GOT3 (cell line): ENCODE results near the gene FTO.

Experiments
- DNase-seq: peaks from one replicate; lab custom pipeline; 2025; ENCODE audit warnings: mixed read lengths; lab: John Stamatoyannopoulos, UW

Gene FTO

DNA sequence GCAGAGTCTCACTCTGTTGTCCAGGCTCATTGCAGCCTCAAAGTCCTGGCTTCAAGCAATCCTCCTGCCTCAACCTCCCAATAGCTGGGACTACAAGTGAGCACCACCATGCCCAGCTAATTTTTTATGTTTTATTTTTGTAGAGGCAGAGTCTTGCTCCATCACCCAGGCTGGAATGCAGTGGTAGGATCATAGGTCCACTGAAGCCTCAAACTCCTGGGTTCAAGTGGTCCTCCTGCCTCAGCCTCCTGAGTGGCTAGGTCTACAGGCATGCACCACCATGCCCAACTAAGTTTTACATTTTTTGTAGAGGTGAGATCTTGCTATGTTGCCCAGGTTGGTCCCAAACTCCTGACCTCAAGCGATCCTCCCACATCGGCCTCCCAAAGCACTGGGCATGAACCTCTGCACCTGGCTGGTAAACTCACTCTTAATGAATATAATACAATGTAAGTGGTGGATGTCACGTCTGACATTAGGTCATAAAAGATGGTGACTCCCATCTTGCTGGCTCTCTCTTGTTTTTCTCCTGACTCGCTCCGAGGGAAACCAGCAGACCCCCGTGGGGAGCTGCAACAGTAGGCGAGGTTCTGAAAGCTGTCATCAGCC lies 456.4 kb downstream of the FTO start:
- DNase-seq = no peak

DNA sequence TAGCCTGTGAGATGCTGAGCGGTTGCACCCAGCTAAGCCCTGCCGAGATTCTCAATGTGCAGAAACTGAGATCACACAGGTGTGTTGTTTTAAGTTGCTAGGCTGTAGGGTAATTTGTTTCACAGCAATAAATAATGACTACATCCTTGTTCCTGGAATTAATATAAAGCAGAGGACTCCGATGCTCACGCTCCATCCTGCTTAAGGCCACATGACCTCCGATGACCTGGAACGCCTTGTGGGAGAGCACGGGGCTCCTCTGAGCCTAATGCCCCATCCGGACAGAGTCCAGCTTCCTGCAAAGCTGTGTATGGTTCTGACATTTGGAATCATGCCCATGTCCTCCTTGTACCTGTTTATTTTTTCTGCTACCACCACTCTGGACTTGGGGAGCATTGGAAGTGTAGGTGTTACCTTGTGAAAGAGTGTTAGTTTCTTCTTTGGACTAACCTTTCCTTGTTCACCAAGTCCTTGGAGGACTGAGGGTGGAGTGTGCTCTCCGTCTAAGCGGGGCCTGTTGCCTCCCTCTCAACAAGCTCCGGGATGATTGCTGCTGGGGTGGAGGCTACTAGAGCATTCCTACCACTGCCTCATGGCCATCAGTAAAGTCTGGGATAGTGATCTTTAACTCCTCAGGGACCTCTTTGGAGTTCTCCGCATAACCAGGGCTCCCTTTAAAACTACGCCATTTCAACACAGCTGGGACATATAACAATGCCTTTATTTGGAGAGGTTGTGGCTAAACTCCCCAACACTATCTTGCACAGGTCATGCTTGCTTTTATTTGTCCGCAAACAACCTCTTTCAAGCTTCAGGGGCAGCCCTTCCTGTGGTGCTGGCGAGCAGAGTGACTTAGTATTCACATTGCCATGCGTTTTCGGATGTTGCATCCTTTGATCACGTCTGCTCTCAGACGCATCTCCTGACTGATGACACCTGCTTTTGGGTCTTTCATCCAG lies 457.3 kb downstream of the FTO start:
- DNase-seq = no peak

DNA sequence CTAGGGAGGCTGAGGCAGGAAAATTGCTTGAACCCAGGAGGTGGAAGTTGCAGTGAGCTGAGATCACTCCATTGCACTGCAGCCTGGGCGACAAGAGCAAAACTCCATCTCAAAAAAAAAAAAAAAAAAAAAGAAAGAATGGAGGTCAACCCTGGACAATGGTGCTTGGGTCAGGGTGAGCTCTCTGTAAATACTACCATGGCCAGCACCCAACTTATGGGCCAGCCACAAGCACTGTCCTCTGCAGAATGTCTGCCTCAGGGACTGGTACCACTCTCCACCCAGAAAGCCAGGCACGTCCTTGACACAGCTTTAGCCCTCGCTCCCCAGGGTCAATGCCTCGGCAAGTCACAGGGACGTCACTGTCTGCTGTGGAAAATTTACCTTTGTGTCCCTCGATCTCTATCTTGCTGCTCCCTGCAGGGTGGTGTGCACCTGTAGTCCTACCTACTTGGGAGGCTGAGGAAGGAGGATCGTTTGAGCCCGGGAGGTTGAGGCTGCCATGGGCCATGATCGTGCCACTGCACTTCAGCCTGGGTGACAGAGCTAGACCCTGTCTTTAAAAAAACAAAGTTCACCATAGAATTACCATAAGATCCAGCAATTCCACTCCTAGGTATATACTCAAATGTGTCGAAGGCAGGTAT lies 459.4 kb downstream of the FTO start:
- DNase-seq = no peak

DNA sequence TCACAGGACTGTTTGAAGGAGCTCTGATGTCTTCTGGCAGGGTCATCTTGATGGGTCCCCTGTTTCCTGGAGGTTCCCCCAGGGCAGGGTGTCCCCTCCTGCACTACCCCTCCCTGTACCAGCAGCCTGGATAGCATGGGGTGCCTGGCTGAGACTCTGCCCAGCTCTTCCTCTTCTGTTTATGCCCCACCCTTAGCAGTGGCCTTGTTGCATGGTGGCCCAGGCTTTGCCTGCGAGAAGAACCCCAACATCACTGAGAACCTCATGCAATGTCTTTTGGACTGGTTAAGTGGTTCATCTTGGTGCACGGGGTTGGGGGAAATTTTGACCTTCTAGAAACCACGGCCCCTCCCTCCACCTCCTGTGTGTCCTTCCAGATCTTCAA lies 460.8 kb downstream of the FTO start:
- DNase-seq = no peak

DNA sequence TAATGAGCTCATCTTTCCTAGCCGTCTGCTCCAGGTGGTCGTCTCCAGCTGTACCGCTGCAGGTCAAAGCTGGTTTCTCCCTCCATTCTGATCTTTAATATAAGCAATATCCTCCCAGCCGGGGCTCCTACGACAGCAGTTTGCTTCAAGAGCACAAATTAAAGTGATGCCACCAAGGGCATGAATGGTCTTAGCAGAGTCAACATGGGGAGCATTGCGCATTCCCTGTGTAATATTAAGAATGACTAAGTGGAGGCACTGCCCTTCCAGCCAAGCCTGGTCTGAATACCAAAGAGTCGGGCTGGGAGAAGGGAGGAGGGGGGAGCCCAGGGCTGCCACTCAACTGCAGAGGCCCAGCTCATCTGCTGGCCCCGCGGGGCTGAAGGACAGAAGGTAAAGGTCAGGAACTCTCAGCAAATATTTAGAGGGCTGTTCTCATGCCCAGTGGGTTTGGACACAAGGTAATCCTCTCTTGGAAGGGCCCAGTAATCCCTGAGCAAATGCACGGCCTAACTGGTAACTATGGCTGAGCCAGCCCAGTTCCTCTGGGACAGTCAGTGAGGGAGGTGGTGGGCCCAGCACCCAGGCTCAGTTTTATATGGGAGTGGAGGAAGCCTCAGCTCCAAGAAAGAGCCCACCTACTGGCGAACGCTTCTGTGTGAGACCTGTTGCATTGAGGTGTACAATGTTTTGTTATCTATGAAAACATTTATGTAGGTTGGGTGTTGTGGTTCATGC lies 461.4 kb downstream of the FTO start:
- DNase-seq = no peak

DNA sequence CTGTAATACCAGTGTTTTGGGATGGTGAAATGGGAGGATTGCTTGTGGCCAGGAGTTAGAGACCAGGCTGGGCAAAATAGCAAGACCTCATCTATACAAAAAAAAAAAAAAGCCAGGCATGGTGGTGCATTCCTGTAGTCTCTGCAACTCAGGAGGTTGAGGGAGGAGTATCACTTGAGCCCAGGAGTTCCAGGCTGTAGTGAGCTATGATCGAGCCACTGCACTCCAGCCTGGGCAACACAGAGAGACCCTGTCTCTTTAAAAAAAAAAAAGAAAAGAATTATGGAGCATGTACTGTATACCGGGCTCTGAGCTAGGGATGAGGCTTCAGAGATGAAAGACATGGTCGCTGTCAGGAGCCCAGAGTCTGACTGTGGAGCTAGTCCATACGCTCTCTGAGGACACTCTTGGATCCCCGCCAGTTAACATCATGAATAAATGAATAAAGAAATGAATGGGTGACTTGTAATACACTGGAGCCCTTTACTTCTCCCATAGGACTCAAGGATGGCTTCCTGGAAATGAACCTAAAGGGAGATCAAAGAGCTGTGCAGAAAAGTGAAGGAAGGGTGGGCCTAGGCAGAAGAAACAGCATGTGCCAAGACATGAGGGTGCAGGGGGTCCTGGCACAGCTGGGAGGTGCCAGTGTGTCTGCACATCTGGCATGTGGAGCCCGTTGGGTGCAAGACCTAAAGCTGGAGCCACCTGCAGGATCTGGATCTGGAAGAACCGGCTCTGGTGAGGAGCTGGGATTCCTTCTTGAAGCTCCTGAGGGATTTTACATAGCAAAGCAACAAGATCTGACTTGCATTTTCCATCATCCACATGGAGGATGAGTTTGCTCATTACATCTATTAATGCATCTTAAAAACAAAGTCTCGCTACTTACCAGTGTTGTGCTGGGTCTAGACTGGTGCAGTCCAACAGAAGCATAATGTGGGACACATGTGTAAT lies 462.2 kb downstream of the FTO start:
- DNase-seq = no peak

DNA sequence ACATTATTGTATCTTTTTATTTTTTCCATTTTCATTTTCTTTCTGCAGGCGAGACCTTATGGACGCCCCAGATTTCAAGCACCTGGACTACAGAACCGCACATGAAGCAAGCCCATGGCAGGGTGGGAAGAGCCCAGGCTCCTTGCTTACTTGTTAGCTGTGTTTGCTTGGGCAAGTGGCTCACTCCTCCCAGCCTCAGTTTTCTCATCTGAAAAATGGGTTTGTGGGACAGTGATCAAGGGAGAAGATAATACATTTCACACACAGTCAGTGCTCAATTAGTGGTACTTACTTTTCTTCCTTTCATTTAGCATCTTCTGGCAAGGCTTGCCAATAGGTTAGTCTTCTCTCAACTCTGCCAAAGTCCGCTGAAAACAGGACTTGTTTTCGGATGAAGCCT lies 465.2 kb downstream of the FTO start:
- no peak for DNase-seq

DNA sequence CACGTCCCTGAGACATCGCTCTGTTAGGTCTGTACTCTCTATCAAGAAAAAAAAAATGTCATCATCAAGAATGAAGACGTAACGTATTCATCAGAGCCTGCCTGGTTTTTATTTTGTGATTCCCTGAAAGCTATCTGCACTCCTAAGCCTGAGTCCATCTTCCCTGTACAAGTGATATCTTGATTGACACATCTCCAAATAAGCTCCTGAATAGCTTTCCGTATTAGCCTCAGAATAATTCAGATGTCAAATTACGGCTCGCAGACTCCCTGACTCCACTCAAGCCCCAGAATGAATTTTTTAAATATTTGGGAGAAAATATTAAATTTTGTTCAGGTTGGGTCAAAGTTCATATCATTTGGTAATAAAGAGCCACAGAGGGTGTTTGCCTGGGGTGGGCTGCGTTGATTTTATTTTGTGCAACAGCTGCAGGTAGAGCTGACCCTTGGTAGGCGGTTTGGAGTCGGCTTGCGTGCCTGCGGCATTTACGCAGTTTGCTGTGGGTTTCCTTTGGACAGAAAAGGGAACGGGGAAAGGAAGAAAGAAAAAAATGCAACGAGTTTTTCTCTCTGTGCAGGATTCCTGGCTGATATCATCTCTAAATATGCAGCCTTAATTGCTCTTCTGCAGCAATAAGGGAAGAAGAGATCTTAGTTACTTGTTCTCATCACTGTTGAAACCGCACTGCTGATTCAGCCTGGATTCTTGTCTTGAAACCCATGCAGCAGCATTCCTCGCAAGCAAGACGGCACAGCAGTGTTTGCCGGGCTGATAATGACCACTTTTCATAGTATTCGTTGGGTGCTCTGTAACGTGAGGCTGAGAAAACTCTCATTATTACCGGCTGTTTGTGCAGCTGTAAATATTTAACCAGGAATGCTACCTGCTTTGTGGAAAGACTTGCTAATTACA lies 467.9 kb downstream of the FTO start:
- DNase-seq = no peak

DNA sequence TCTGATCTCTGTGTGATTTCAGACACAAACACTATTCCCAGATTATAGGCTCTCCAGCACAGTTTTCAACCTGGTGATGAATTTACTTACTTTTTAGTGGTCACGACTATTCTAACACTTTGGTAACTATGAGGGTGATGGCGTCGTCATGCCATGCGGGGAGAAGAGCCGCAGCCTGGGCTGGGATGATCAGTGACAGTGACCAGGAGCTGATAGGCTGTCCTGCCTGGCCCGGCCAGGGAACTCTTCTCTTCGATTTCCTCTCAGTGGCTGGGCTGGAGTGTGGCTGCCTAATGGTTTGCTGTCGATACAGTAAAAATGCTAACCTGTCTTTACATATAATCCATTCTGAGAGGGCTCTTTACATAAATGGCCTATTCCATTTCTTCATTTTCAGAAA lies 469.5 kb downstream of the FTO start:
- DNase-seq = no peak

DNA sequence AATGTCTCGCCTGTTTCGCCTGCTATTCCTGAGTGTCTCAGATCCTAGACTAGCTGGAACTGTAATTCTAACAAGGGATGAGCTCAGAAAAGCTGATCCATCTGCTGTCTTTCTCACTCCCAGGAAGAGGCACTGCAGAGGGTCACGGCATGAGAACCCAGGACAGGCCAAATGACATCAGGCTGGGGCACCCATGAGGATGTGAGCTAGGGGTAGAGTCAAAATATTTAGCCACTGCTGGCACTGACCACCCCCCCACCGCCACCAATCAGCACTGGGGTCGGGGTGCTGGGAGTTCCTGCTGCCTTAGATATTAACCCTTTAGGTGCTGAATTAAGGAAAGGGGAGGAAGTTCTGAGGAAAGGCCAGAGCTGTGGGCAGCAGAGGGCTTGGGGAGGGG lies 470.2 kb downstream of the FTO start:
- no peak for DNase-seq

DNA sequence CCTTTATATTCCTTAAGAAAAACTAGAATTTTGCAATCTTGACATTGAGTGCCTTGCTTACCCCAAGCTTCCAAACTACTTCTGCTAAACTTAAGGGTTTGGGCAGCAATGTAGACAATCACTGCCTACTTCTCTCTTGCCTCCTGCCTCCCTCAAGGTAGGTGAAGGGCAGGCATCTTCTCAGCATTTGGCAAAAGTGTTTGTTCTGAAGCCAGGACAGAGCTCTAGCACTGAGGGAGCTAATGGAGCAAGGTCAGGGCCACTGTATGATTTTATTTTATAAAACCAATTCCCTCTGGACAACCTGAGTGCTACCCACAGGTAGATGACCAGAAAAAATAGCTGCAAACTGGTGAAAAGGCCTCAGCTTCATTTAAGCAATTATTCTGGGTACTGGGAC lies 470.8 kb downstream of the FTO start:
- no peak for DNase-seq

DNA sequence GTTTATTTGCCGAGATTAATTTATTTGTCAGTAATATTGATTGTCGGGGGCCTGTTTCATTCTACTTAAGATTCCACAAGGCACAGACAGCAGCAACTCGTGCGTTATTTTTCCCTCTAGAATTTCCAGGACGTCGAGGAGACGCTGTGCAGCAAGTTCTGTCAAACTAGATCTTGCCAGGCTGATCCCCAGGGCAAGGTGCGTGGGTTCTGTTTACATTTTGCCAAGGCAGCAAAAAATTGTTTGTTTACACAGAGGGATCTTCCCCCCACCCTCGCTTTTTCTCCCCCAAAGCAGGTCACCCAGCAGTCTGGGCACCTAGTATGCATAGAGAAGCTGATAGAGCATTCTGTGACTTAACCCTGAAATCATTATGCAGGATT lies 471.2 kb downstream of the FTO start:
- no peak for DNase-seq

DNA sequence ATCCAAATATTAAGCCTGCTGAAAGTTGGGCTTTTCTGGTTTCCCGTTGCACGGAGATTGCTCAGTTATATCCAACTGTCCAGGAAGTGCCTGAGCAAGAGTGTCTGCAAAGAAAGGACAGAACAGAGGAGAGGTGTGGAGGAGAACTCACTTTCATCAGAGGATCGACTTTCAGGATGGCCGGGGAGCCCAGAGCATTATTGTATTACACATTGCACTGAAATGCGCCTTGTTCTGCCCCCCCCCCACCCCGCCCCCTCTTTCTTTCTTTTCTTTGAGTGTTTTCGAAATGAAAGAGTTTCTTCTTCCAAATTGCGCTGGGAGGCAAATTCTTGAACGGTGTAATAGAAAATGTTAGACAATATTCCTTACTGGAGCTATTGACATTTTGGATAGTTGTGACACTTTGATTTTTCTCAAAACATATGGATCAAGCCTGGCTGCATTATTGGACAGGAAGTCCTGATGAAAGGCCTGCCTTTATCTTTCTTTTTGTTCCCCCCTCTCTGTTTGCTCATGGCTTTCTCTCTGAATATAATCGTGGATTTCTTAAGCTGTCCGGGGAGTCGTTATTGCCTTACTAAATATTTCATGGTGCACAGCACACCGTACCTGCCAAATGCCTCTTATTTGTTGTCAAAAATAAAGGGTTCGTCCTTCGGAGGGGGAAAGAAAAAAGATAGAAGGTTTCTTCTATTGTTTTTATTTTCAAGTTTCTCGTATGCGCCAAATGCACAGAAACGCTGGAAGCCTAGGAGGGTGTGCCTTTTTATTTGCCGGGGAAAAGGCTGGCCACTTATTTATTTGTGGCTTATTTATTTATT lies 471.8 kb downstream of the FTO start:
- DNase-seq = no peak

DNA sequence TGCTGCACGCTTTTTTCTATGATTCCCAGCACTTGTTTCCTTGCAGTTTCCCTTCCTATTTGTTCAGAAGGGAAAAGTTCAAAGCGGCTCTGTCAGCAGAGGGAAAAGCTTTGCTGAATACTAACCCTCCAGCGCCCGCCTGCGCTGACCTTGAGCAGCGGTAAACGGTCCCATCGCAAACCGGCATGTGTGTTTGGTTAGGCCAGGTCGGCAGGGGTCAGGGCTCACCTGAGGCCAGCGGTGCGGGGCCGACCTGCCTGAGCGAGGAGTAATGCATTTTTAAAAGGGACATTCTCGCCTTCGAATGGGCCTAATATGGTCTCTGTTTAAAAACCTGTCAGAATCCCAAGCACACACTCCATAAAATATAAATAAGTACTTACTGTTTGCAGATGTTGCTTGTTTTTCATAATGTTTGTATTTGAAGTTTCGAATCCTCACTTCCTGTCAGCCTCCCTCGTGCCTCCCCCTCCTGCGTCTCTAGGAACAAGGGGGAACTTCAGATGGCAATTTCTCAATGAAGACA lies 472.5 kb downstream of the FTO start:
- DNase-seq = no peak

DNA sequence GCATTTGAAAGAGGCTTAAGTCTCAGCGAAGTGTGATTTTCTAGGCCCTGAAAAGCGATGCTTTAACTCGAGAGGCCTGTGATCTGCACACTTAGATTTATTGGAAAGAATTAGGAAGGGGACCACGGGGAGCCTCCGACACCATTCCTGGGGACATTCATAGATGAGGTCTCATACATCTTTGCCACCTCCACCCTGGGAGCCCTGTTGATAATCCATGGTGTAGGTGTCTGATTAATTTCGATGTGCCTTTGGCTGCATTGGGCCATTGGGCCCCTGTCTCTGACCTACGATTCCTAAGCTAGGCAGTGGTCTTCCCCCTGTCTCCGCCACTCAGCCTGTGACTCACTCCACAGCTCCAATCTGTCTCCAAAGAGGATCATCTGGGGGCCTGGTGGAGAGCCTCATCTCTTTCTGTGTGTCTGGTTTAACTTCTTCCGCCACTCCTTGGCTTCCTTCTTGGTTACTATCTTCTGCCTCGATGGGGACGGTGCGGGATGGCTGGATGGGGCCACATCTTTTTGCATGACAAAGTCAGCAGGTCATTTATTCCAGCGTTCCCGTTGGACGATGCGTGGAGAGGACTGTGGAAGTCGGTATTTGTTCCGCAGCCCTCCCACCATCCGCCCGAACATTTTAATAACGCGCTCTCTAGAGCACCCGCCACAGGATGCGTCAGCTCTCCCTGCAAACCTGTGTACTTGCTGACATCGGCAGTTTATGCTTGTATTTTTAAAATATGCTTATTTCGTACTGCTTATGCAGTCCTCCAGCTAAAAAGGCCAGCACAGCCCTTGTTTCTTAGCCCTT lies 473.3 kb downstream of the FTO start:
- DNase-seq = no peak

DNA sequence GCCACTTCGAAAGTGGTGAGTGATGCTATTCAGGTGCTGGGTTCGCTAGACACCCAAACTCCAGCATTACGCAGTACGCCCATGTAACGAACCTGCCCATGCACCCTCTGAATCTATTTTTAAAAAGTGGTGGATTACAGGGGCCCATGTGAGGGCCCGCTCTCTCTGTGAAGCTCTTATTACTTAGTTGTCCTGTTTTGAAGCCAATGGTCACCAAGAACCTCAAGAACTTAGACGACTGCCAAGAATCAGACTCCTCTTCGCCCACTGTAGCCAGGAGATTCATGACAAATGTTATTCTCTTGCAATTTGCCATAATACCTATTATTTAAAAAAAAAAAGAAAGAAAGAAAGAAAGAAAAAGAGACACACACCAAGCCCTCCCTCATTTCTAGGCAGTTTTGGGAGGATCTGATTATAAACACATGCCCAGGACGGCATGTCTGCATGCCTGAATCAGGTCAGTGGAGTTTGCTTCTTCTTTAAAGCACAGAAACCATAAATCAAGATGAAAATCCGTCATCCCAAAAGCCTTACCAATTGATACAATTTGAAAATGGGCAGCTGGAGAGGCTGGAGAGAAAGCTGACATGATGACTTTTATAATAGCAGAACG lies 474.0 kb downstream of the FTO start:
- no peak for DNase-seq

DNA sequence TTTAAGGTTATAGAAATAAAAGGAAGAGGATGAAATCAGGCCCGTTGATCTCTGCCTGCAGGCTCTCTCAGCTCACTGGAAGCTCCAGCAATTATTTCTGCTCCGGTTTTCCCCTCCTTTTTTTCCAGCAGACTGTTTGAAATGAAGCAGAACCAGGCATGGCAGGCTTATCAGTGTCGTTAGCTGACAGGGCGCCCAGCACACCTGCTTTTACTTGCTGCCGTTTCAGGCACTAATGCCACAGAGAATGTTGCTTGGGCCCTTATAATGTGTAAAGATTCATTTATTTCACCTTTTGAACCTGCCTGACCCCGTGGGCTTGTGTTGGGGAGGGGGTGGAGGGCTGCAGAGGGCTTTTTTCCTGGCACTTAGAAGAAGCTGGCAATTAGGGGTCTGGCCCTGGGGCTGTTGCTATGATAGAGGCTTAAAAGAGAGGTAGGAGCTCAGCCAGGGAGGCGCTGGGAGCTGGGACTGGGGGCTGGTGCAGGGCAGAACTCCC lies 474.6 kb downstream of the FTO start:
- DNase-seq = no peak
